ENCODE measurements around the gene NOTCH4.
A peak's percentile ranks its signal among the peaks of the same experiment; 100 is the strongest.

NOTCH4 gene

DNA sequence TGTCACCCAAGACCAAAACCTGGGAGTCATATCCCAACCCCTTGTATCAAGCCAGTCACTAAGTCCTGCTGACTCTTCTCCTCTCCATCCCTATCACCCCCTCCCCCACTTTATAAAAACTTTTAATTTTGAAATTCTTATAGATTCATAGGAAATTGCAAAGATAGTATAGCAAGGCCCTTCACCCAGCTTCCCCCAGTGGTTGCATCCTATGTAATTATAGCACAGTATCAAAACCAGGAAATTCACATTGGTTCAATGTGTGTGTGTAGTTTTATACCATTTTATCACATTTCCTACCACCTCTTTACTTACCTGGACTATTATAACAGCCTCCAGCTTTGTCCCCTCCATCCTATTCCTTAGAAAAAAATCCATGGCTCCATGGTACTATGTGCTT is 65.8 kb downstream of the NOTCH4 start:
- no peak for DNase-seq

DNA sequence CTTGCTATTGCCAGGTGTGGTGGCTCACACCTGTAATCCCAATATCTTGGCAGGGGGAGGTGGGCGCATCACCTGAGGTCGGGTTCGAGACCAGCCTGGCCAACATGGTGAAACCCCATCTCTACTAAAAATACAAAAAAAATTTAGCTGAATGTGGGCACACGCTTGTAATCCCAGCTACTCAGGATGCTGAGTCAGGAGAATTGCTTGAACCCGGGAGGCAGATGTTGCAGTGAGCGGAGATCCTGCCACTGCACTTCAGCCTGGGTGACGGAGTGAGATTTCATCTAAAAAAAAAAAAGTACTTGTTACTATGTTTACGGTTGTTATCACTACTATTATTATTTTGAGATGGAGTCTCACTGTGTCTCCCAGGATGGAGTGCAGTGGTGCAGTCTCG is 67.0 kb downstream of the NOTCH4 start:
- no peak for DNase-seq

DNA sequence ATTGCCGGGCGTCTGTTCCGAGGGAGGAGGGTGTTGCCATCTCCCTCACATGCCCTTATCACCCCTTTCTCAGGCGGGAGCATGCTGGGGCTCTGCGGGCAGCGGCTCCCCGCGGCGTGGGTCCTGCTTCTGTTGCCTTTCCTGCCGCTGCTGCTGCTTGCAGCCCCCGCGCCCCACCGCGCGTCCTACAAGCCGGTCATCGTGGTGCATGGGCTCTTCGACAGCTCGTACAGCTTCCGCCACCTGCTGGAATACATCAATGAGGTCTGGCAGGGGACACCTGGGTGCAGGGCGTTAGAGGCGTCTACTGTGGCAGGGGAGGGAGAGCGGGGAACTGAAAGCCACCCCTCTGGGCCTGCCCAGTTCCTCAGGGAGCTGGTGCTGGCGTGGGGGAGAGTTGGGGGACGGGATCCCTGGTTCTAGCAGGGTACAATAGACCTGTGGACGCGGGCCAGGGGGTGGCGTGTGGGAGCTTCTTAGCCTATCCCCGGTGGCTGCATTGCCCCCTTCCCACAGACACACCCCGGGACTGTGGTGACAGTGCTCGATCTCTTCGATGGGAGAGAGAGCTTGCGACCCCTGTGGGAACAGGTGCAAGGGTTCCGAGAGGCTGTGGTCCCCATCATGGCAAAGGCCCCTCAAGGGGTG is 69.2 kb downstream of the NOTCH4 start:
- peak; percentile 66 for DNase-seq

DNA sequence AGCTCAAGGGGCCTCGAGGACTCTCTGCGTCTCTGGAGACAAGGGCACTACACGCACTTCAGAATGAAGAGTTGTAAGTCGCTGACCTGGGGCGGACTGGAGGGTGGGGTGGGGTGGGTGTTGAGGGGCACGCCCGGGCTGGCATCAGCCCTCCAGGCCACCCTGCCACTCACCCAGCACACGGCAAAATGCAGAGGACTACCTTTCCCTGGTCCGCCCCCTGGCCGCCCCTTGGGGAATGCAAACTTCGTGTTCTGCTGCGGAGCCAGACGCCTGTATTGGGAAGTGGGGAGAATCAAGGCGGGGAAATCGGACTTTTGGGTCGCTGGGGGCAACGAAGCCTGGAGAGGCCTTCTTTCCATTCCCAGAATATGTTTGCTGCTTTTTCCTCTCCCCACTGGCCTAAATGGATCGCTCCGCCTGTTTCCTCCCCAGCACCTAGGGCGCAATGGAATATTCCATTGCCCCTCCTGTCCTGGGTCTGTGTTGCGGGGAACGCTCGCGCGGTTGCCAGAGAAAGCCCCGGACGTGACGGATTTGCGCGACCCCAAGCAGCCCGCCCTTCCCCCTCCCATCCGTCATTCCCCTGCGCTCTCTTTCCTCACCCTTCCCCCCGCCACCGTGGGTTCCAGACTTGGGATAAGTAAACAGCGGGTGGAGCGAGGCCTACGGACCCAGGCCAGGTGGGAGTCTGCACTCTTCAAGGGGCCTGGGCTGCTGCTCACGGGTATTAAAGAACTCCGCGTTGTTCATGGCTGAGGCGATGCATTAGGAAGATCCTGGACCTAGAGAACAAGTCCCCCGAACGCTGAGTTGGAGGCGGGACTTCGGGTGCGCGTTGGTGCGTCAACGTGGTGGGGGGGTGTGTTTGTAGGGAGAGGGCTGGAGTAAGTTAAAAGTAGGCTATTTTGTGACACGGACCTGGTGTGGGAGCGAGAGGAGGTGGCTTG is 70.0 kb downstream of the NOTCH4 start, which contains the start of gene PPT2:
TSS of gene PPT2 (plus strand) at position 578 of the 950 bp plus-strand sequence. CDS start 454 bp downstream, outside the sequence.
- peak; percentile 93 for DNase-seq

DNA sequence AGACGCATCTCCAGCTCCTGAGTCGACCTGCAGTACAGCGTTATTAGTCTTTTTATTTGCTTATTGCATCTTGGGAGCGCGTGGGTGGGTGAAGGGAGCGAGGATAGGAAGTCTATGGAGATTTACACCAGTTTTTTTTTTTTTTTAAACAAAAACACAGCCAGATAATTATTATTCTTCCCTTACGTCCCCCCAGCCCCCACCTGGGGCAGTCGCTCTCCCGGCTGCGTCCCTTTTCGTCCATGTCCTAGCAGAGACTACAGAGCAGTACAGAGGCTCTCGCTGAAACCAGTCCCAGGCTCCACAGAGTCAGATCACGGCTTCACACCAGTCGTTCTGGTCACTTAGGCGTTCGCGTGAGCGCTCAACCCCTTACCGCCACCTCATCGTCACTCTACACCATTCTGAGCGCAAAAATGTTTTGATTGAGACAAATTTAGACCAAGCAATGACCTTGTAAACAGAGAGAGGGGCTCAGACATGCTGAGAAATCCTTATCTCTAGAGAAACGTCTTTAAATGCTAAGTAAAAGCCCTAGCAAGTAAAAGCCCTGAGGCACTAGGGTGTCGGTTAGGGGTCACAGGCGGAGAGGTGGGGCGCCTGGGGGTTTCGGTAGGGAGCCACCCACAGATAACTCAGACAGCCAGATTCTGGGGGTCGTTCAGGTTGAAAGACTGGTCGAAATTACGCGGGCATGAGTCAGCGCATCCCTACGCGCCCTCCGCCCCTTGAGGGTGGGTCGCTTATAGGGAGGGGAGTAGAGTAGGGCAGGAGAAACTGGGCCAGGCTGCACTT is 70.9 kb downstream of the NOTCH4 start:
- peak; percentile 57 for DNase-seq

GRCh38 chr6:32151863-32152768 is 71.8 kb downstream of the NOTCH4 start, which contains the start of gene PRRT1:
TSS of gene PRRT1 (minus strand) at chr6:32151939. CDS start at chr6:32151827, 112 bp downstream.
- DNase-seq: no peak

- no peak for DNase-seq
These were observed 72.5 kb downstream of the NOTCH4 start for GRCh38 chr6:32151181-32151862.

DNA sequence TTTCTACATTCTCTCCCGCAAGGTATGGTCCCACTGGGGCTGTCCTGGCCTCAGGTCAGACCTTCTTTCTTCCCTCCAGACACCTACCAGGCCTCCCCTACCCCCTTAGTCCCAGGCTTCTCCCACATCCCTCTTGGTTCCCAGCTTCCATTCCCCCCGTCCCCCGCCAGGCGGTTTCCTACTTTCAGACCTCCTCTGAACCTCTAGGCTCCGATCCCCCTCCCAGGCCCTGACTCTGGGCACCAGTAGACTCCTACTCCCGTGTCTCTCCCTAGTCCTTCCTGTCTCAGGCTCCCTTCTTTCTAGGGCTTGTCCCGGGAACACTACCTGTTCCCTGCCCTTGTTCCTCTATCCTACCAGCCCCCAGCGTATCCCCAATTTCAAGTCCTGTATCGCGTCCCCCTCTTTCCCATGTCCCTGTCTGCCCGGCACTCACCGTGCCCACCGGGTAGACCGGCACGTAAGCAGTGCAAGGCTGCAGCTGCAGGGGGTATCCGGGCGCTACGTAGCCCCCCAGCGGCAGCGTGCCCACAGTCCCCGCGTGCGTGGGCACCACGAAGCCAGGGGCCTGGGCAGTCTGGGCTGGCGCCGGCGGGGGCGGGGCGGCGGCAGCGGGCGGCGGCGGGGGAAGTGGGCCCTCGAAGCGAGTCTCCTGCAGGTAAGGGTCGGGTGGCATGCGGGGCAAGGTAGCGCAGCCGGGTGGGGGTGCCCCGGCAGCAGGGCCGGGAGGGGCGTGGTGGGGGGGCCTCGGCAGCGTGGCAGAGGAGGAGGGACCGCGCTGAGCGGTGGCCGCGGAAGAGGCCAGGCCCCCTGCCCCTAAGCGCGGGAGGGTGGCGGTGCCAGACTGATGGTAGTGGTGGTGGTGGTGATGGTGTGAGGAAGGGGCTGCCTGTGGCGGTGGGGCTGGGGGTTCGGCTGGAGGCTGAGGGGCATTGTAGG is 73.7 kb downstream of the NOTCH4 start:
- DNase-seq: no peak

GRCh38 chr6:32149092-32149755 is 74.6 kb downstream of the NOTCH4 start:
- DNase-seq: no peak

DNA sequence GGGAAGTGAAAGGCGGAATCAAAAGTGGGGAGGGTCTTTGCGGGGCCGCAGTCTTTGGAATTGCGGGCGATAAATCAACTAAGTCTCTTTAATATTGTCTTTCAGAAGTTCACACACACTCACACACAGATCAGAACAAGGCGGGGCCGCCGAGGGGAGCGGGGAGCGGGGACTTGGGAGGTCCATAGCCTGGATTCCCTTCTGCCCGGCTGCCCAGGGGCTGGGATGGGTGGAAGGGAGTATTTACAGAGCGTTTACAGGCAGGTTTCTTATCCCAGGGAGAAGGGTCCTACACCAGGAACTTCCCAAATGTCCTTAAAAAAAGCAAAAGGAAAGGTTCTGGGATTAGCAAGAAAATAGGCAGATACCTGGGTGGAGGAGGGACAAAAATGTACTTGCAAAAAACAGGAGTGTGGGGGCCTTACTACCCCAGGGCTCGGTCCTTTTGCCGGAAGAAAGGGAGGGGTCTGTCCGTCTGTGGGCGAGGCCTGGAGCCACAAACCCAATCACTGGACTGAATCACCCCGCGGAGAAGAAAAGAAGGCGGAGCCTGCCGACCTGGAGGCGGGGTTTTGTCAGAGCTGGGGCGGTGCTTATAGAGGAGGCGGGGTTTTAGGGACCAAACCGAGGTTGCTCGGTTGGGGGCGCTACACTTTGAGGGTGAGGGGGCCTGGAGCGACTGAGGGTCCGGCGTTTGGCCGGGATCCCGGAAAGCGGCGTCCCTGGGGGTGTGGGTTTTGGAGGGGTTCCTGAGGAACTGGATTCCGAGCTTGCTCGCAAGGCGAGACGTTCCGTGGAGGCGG is 75.4 kb downstream of the NOTCH4 start:
- DNase-seq: no peak

DNA sequence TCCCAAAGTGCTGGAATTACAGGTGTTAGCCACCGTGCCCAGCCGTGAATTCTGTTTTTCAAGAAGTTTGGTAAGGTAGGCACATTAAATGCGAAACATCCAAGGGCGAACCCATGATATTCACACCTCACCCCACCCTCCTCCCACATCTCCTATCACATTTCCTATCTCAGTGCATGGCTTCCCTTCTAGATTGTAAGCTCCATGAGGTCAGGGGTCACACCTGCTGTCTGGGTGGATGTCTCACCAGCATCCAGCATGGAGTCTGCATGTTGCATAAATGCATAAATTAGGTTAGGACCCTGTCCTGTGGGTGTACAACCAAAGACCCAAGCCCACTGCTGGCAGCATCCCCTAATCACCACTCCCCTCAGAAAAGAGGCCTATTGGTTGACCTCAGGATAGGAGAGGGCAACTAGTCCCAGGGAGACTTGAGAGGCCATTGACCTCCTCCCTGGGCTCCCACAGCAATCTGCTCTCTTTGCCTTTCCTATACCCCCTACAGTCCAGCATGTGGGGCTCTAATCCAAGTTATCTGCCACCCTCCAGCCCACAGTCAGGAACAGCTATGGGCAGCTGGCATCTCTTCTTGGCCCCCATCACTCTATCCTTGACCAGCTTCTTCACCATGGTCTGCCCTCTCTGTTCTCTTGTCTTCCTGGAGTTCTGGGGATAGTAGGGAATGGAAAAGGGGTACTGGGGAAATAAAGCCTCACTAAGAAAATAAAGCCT is 76.3 kb downstream of the NOTCH4 start:
- no peak for DNase-seq

- DNase-seq: no peak
These were observed 77.2 kb downstream of the NOTCH4 start for GRCh38 chr6:32146687-32147086.

DNA sequence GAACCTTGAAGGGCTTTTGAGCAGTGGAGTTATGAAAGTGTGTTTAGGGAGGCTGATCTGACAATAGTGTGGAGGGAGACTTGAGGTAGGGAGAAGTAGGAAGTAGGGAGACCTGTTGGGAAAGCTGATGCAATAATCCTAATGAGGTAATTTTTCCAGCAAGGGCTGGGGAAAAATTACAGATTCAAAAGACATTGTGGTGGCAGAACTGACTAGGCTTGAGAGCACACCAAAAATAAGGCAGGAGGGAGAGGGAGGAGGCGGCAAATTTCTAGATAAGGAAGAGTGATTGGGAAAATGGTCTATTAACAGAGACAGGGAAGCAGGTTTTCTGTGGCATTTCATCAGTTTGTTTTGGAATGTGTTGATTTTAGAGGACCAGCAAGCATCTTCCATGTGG is 77.6 kb downstream of the NOTCH4 start:
- no peak for DNase-seq

Data from fibroblast of skin of back (primary cell).